GM12892 (cell line): Measurements from ENCODE around the gene PMIS2.

Experiments
- POLR2A ChIP-seq: IDR thresholded peaks from 2 replicates; pipeline ENCODE4 v1.6.1; 2011; ENCODE audit warnings: low read depth, low read length, control low read depth
- POLR2AphosphoS5 ChIP-seq: IDR thresholded peaks from 2 replicates; pipeline ENCODE4 v1.6.1; 2011; ENCODE audit warnings: low read depth, low read length, control low read depth
- TAF1 ChIP-seq: IDR thresholded peaks from 2 replicates; pipeline ENCODE4 v1.6.1; 2011; ENCODE audit warnings: low read depth, mild to moderate bottlenecking, control low read depth, low read length, borderline replicate concordance

DNA sequence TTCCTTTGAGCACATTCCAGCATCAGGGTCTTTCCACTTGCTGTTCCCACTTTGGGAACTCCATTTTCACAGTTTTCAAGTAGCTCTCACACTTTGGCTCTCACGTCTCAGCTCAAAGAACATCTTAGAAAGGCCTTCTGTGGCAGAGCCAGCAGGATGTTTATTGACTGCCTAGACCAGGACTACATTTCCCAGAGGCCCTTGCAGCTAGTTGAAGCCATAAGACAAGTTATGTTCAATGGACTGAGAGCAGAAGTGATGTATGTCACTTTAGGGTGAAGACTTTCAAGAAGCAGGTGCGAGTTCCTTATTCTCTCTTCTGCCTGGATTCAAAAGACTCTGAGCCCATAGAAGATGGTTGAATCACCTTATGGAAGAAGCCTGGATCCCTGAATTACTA lies 22.3 kb downstream of the PMIS2 start:
- TF ChIP-seq TAF1 = no peak
- no peak for TF ChIP-seq POLR2A
- no peak for TF ChIP-seq POLR2AphosphoS5
